Smooth muscle cell of the brain vasculature (primary cell): ENCODE measurements around the gene ATP4A.

Experiments used
- DNase-seq: peaks from one replicate; pipeline ENCODE4 v3.0.0-alpha.2; 2012; ENCODE audit warnings: low read depth, low spot score

Gene ATP4A

GRCh38 chr19:35549174-35549788, 14.2 kb downstream of the ATP4A start:
- no peak for DNase-seq

GRCh38 chr19:35546532-35546931, 16.9 kb downstream of the ATP4A start:
- DNase-seq: no peak

DNA sequence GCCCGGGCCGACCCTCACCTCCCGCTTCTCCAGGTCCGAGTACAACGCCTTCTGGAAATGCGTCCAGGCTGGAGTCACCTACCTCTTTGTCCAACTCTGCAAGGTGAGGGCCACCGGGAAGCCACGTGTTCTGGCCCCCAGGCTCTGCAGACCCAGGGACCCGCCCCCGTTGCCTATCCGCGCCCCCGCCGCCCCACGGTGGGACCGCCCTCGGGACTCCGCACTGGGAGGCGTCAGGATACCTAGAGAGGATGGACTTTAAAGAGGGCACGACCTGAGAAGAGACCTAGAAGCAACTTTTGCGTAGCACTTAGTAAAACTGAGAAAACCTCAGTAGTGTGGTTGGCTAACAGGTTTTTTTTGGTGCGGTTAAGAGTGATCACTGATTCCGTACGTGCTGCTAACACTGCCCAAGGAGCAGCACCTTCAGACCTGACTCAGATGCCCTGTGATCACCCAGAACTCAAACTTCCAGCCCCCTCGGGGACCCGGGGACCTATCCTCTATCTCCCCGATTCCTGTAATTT, 17.5 kb downstream of the ATP4A start:
- DNase-seq: no peak

DNA sequence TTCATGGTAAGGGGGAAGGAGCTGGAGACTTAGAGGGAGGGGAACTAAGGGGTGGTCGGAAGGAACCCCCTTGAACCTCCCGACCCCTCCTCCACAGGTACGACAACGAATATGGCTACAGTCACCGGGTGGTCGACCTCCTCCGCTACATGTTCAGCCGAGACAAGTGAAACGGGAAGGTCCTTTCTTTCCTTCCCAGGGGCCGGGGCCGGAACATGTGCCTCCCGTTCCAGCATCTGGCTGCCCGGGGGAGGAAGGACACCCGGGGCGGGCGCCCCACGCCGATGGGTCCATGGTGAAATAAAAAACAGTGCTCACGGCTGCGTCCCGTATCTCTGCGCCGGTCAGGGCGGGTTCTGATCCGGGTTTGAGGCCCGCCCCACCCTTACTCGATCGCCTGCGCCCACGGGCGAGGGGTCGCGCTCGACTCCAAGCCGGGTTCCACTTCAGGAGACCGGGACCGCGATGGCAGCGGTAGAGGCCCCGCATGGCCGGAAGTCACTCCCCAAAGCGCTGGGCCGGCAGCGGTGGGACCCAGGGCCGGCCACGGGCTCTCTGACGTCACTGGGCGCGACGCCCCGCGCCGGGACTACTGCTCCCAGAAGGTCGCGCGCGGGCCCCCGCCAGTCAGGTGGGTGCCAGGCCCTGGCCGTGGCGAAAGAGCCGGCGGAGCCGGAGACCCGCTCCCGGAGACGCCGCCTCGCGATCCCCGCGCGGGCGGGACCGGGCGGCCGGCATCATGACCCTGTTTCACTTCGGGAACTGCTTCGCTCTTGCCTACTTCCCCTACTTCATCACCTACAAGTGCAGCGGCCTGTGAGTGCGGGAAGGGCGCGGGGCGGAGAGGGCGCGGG, 18.2 kb downstream of the ATP4A start, which contains the start of gene TMEM147:
TMEM147 (plus strand) TSS at position 626 of the 854 bp plus-strand sequence; CDS start at position 740, 114 bp downstream.
- DNase-seq: peak; percentile 50

DNA sequence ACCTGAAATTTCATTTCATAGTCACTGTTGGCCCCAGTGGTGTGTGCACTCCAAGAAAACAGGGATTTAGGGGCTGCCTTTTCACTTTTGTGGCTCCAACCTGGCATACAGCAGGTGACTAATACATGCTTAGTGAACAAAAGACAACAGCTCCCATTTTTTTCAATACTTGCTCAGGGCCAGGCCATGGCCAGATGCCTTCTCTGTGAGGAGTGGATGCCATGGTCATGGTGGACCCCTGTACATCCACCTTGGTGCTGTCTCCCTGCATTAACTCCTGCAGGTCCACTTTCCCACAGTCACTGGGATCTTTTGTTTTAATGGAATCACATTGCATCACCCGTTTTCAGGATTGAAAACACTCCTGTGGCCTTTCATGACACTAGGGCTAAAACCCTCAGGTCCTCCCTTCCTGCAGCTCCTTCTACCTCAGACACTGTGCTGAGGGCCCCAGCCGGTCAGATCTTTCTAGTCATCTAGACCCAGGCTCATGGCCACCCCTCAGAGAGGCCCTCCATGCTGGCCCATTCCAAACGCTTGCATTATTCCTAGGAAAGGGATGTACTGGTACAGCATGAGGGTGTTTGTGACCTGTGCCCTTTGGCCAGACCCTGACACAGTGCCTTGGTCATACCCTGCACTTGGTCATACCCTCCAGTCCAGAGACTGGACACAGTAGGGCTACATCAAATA, 19.2 kb downstream of the ATP4A start:
- DNase-seq: no peak

GRCh38 chr19:35543280-35544109, 20.0 kb downstream of the ATP4A start:
- DNase-seq: no peak

DNA sequence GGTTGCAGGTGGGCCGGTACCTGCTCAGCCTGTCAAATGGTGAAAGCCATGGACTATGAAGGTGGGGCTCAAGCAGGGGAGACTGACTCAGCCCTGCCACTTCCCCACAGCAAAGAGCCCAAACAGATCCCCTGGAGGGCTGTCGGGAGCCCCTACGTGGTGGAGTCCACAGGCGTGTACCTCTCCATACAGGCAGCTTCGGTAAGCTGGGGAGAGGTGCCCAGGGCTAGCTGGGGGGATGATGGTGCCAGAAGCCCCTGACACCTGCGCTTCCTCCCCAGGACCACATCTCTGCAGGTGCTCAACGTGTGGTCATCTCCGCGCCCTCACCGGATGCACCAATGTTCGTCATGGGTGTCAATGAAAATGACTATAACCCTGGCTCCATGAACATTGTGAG, 21.2 kb downstream of the ATP4A start:
- no peak for DNase-seq

GRCh38 chr19:35540356-35540927, 23.0 kb downstream of the ATP4A start:
- DNase-seq: no peak

GRCh38 chr19:35539850-35540249, 23.6 kb downstream of the ATP4A start:
- no peak for DNase-seq

- DNase-seq: no peak
These were observed 24.1 kb downstream of the ATP4A start for GRCh38 chr19:35539314-35539713.

GRCh38 chr19:35534803-35535480, 28.5 kb downstream of the ATP4A start:
- no peak for DNase-seq

DNA sequence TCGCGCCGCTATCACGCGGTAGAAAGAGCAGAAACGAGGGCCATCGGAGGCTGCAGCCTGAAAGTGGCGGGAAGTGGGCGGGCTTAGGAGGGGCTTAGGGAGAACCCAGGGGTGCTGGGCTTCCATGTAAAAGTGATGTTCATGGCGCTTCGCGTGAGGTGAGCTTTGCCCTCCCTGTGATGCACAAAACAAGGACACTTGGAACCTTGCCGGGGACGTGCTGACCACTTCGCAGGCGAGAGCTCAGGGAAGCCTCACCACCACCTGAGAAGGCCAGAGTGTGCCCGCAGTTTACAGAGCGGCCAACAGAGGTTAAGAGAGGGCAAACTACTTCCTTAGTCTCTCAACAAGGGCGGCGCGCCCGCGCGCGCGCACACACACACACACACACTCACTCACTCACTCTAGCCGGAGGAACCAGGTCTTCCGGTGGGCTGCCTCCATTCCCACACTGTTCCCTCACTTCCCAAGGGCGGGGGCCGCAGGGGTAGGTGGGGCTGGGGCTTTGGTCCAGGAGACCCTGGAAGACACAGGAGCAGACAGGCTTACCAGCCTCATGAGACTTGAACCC, 29.6 kb downstream of the ATP4A start:
- DNase-seq: no peak

DNA sequence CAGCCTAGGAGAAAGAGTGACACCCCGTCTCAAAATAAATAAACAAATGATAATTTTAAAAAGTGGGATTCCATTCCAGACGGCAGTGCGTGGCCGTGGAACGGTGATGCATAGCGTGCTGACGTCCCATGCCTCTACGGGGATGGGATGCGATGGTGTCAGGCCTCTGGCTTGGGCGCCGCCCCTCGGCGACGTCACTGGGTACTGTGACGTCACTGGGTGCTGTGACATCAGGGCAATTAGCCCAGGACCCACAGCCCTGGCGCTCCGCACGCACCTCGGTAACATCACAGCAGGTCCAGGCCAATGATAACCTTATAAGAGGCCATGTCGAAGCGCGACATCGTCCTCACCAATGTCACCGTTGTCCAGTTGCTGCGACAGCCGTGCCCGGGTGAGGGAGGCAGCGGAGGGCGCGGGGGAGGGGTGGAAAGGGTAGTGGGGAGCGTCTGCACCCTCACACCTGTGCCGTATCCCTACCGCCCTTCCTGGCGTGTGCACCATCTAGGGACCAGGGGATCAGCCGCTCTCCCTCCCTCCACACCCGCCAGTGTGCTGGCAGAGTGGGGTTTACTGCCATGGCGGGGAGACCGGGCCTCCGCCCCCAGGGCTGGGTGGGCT, 30.1 kb downstream of the ATP4A start, which contains the start of gene GAPDHS:
GAPDHS (plus strand) TSS at position 256 of the 621 bp plus-strand sequence; CDS start at position 328, 72 bp downstream.
- no peak for DNase-seq

- DNase-seq: no peak
These were observed 32.2 kb downstream of the ATP4A start for GRCh38 chr19:35531291-35531690.

- DNase-seq: no peak
These were observed 33.9 kb downstream of the ATP4A start for GRCh38 chr19:35529241-35530218.

GRCh38 chr19:35528218-35529038, 35.0 kb downstream of the ATP4A start, which contains the start of gene SBSN:
SBSN (minus strand) TSS chr19:35528311; CDS start chr19:35528281, 30 bp downstream.
- DNase-seq: no peak

DNA sequence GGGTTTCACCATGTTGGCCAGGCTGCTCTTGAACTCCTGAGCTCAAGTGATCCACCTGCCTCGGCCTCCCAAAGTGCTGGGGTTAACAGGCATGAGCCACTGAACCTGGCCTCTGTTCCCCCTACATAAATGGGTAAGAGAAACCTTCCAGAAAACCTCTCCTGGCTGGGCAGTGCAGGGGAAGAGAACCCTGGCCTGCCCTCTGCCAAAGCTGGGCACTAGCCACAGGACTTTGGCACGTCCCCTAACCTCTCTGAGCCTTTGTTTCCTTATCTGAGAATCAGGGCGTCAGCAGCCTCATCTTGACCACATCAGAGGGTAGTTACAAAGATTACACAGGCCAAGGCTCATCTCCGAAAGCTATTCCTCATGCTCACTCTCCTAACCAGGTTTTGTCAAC, 37.6 kb downstream of the ATP4A start:
- no peak for DNase-seq
